ENCODE data around the gene ATL3. TPM values are rescaled to one million over a fixed set of nuclear protein-coding genes. Genes with fewer than 3 reads are reported as not detected.
"Not testable (repeated sequence)": the region's sequence is repeated elsewhere in the genome, so short reads cannot be mapped to it uniquely, and the experiment has no call there.

ATL3 gene
- total RNA-seq, 1 donor from 2014 or later: 39.5 TPM

DNA sequence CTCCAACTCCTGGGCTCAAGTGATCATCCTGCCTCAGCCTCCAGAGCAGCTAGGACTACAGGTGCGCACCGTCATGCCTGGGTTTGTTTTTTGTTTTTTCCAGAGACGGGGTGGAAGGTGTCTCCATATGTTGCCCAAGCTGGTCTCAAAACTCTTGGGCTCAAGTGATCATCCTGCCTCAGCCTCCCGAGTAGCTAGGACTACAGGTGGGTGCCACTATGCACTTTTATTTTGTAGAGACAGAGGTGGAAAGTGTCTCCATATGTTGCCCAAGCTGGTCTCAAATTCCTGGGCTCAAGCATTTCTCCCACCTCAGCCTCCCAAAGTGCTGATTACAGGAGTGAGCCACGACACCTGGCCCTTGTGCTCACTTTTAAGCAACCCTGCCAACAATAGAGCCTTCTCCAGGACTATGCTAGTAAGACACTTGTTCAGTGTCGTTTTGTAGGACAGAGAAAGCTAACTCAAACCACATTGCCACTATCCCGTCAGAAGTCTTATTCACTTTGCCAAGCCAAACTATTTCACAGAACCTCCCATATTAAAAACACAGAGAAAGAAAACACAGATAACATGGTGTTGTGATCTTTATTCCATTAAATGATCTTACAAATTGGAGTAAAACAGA, 47.5 kb downstream of the ATL3 start:
- H3K4me1 Mint-ChIP-seq: peaks cover 4% of the 10 kb centered on the region
- no peaks in the 10 kb centered on the region for H3K27me3 Mint-ChIP-seq
- intact Hi-C loops (cut with micrococcal nuclease): no loop called here
- H3K4me3 Mint-ChIP-seq: no peak overlapping the region
- no peak for DNase-seq
- H3K36me3 Mint-ChIP-seq (ENCODE audit: low read depth): peaks cover 6% of the 10 kb centered on the region
- no peak overlapping the region for H3K27ac Mint-ChIP-seq
- no peaks in the 10 kb centered on the region for H3K9me3 Mint-ChIP-seq

DNA sequence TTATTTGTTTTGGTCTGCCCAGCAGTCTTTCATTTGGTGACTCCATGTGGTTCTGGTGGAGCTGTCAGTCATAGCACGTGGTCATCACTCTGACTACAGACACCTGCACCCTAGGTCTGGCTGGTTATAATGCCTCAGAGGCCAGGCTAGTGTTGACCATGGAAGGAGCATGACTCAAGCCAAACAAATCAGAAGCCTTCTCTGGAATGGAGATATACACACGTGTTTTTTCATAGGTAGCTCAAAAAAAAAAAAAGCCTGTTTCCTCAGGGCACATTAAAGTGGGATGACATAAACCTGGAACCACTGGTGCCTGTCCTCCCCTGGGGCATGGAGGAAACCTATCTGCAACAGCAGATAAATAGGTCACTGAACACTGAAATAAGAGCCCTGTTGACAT, 48.9 kb downstream of the ATL3 start:
- Mint-ChIP-seq H3K4me1 (peaks cover 2% of the 10 kb centered on the region), H3K4me3 (no peak overlapping the region), H3K27me3 (no peaks in the 10 kb centered on the region), H3K27ac (no peak overlapping the region), H3K9me3 (no peaks in the 10 kb centered on the region), H3K36me3 (ENCODE audit: low read depth) (no peaks in the 10 kb centered on the region)
- no peak for DNase-seq
- intact Hi-C loops (cut with micrococcal nuclease): no loop called here

DNA sequence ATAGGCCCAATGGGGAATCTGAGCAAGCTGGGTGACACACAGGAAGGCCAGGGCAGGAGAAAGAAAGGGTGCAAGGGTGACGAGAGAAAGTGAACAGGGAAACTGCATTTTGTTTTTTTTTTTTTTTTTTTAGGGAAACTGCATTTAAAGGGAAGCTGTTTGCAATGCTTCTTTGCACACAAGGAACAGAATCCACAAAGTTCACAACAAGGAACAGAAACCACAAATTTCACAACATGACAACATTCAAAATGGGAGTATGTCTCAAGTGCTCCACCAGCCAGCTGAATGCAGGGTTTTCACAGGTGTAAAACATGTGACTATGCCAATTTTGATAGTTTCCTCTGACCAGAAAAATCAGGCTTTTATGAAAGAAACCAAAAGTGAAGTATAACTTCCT, 50.1 kb downstream of the ATL3 start:
- H3K36me3 Mint-ChIP-seq (ENCODE audit: low read depth): no peaks in the 10 kb centered on the region
- H3K9me3 Mint-ChIP-seq: no peaks in the 10 kb centered on the region
- no peak for DNase-seq
- no peak overlapping the region for H3K27ac Mint-ChIP-seq
- H3K4me3 Mint-ChIP-seq: no peak overlapping the region
- H3K27me3 Mint-ChIP-seq: no peaks in the 10 kb centered on the region
- intact Hi-C loops (cut with micrococcal nuclease): no loop called here
- peaks cover 2% of the 10 kb centered on the region for H3K4me1 Mint-ChIP-seq

DNA sequence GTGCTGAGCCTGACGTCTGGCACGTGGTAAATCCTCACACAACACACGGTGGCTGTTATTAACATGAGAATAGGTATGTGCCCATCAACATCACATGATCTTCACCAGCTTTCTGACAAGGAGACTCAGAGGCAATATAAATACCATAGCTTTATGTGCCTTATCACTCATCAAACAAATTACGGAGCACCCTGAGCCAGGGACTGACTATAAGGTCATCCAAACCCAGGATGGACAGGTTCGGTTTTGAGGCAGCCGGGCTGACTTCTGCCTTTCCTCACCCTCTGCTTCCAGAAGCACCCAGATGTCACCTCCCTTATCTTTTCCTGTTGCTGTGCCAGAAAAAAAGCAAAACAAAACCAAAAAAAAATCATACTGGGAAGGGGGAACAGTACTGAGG, 51.2 kb downstream of the ATL3 start:
- H3K9me3 Mint-ChIP-seq: no peaks in the 10 kb centered on the region
- H3K27me3 Mint-ChIP-seq: no peaks in the 10 kb centered on the region
- H3K4me3 Mint-ChIP-seq: no peak overlapping the region
- intact Hi-C loops (cut with micrococcal nuclease): no loop called here
- no peak overlapping the region for H3K27ac Mint-ChIP-seq
- no peak for DNase-seq
- no peaks in the 10 kb centered on the region for H3K36me3 Mint-ChIP-seq (ENCODE audit: low read depth)
- peaks cover 2% of the 10 kb centered on the region for H3K4me1 Mint-ChIP-seq

DNA sequence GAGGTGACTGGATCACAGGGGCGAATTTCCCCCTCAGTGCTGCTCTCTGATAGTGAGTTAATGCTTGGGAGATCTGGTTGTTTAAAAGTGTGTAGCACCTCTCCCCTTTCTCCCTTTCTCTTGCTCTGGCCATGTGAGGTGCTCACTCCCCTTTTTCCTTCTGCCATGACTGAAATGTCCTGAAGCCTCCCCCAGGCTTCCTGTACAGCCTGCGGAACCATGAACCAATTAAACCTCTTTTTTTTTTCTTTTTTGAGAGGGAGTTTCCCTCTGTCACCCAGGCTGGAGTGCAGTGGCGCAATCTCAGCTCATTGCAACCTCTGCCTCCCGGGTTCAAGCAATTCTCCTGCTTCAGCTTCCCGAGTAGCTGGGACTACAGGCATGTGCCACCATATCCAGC, 53.5 kb downstream of the ATL3 start:
- H3K4me1 Mint-ChIP-seq; H3K27me3 Mint-ChIP-seq; H3K4me3 Mint-ChIP-seq; H3K9me3 Mint-ChIP-seq; H3K36me3 Mint-ChIP-seq (ENCODE audit: low read depth); DNase-seq; H3K27ac Mint-ChIP-seq; intact Hi-C loops (cut with micrococcal nuclease): not testable (repeated sequence)

DNA sequence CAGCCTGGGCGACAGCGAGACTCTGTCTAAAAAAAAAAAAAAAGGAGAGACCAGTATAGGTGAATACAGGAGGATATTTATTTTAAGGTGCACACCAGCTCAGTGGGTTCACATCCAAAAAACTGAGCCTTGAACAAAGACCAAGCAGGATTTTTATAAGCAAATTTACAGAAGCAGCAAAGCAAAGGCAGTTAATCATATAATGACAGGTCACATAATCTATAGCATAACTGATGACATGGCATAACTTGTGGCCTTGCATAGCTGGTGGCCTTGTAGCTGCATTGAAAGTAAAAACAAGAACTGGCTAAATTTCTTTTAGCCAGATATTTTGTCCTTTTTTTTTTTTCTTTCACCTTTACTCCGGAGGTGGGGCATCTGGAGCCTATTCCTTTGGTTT, 54.2 kb downstream of the ATL3 start:
- no peak overlapping the region for H3K27ac Mint-ChIP-seq
- no peak for DNase-seq
- H3K36me3 Mint-ChIP-seq (ENCODE audit: low read depth): no peaks in the 10 kb centered on the region
- H3K4me1 Mint-ChIP-seq: peaks cover 4% of the 10 kb centered on the region
- H3K9me3 Mint-ChIP-seq: no peaks in the 10 kb centered on the region
- H3K27me3 Mint-ChIP-seq: peaks cover 7% of the 10 kb centered on the region
- no peak overlapping the region for H3K4me3 Mint-ChIP-seq
- intact Hi-C loops (cut with micrococcal nuclease): no loop called here

DNA sequence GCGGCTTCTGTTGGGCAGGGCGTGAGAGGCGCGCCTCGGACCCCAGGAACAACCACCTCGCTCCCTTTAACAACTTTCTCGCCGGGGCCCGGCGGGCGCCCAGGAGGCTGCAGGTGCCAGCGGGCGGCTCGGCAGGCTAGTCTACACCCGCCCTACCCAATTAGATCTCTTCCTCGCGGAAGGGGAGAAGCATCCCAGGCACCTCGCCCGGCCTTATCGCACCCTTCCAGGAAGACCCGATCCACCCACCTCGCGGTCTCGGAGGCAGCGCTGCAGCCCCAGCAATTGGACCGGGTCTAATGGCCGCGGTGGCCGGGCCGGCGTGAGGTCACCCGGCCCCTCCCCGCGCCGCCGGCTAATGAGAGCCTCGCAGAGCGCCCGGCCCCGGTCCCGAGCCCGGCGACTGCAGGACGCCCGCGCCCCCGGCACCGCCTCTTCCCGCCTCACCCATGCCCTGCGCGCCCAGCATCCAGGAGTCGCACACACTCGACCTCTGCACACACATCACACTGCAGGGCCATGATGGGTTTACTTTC, 57.0 kb downstream of the ATL3 start, which contains the start of gene PLAAT3:
TSS of gene PLAAT3 (minus strand) at position 298 of the 536 bp plus-strand sequence. CDS start 419 bp downstream, outside the sequence.
- Mint-ChIP-seq H3K36me3 (ENCODE audit: low read depth) (no peaks in the 10 kb centered on the region), H3K4me3 (peak within 1 kb of the TSS; percentile 84), H3K4me1 (peaks cover 2% of the 10 kb centered on the region), H3K27me3 (peaks cover 7% of the 10 kb centered on the region), H3K9me3 (no peaks in the 10 kb centered on the region), H3K27ac (no peak within 1 kb of the TSS)
- peak; percentile 78 for DNase-seq
- intact Hi-C loops (cut with micrococcal nuclease): loop anchor here (5.0 kb wide), 1 partner anchor 62 kb away; no protein-coding TSS in a partner anchor

DNA sequence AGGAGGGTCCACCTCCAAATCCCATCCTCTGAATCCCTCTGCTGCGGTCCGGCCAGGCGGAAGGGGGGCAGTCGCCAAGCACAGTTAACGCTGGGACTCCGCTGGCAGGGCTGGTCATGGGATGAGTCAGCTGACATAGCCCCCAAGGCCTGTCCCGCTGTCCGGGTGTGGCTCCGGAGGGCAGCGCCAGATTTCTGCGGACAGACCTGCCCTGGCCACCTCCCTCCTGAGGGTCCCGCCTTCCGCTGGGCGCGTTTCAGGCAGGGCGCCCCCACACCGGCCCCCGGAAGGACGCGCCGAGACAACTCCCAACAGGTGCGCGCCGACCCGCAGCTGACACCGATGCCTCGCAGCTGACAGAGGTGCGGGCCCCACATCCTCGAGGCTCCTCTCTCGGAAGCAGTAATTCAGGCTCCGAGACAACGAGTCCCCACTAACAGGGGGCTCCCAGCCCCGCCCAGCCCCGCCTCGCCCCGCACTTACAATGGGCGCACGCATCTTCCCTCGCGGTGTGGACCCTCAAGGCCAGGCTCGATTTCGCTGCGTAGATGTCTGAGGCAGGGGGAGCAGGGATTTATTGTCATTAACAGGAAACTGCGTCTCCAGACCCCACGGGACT, 57.5 kb downstream of the ATL3 start:
- intact Hi-C loops (cut with micrococcal nuclease): loop anchor here (5.0 kb wide), 1 partner anchor 61 kb away; no protein-coding TSS in a partner anchor
- H3K27ac Mint-ChIP-seq: no peak overlapping the region
- H3K36me3 Mint-ChIP-seq (ENCODE audit: low read depth): no peaks in the 10 kb centered on the region
- peaks cover 3% of the 10 kb centered on the region for H3K4me1 Mint-ChIP-seq
- H3K9me3 Mint-ChIP-seq: no peaks in the 10 kb centered on the region
- peak overlapping the region; percentile 84 for H3K4me3 Mint-ChIP-seq
- peak; percentile 76 for DNase-seq
- peaks cover 7% of the 10 kb centered on the region for H3K27me3 Mint-ChIP-seq

DNA sequence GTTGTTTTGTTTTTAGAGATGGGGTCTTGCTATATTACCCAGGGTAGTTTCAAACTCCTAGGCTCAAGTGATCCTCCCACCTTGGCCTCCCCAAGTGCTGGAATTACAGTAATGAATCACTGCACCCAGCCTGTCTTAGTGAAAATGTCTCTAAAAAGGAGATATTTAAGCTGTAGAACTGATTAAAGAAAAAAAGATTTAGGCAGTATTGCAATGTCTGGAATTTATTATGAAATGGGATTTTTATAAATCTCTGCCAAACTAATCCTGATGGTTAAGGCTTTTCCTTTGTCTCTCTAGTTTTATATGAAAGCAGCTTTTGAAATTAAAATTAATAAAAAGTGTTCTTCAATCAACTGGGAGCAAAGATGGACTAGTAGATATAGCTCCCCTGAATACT, 59.0 kb downstream of the ATL3 start:
- Mint-ChIP-seq H3K27me3 (peaks cover 9% of the 10 kb centered on the region), H3K36me3 (ENCODE audit: low read depth) (no peaks in the 10 kb centered on the region), H3K9me3 (no peaks in the 10 kb centered on the region), H3K4me3 (no peak overlapping the region), H3K27ac (no peak overlapping the region), H3K4me1 (peaks cover 4% of the 10 kb centered on the region)
- DNase-seq: no peak
- intact Hi-C loops (cut with micrococcal nuclease): loop anchor here (5.0 kb wide), 1 partner anchor 60 kb away; no protein-coding TSS in a partner anchor

DNA sequence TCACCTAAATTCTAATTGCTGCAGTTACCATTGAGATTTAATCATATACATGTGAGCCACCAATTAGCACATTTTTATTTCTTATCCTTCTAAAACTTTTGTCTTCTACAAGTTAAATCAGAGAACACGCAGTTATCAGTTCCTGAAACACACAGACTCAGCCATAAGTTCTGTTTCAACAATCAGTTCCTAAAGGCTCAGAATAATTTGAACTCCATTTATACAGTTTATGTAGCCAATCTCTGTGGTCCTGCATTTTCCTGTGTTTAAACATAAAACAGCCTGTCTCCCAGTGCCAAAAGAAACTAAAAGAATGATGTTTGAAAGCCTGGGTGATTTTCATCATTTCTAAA, 59.8 kb downstream of the ATL3 start:
- Mint-ChIP-seq H3K9me3 (no peaks in the 10 kb centered on the region), H3K36me3 (ENCODE audit: low read depth) (no peaks in the 10 kb centered on the region), H3K27me3 (peaks cover 9% of the 10 kb centered on the region), H3K4me3 (no peak overlapping the region), H3K27ac (no peak overlapping the region), H3K4me1 (peaks cover 4% of the 10 kb centered on the region)
- intact Hi-C loops (cut with micrococcal nuclease): loop anchor here (5.0 kb wide), 1 partner anchor 59 kb away; no protein-coding TSS in a partner anchor
- DNase-seq: no peak

DNA sequence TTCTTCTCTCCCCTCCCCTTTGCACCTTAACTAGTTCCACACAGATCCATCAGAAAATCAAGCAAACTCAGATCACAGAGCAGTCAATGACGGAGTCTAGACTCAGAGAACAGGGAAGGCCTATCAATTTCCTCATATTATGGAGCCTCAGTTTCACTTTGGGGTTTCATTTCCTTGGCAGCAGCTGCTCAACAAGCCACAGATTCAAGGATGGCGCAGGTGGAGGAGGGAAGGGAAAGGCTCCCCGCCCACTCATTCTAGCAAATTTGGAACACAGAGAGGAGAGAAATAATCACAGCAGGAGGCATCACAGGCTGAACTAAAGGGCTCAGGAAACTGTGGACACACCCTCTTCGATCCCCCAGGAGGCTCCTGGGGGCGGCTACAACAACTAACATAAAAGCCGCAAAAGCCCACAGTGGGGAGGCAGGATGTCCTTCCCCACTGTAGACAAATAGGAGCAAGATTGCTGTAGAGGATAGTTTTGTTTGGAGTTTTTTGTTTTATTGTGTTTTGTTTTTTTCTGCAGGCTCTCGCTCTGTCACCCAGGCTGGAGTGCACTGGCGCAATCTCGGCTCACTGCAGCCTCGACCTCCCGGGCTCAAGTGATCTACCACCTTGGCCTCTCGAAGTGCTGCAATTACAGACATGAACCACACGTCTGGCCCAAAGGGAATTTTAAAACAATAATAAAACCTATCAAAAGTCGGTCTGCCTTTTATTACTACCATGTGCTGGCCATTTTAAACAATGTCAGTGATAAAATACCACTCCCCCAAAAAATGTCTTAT, 60.4 kb downstream of the ATL3 start:
- Mint-ChIP-seq H3K4me3 (no peak overlapping the region), H3K4me1 (peaks cover 4% of the 10 kb centered on the region), H3K27me3 (peaks cover 9% of the 10 kb centered on the region), H3K36me3 (ENCODE audit: low read depth) (no peaks in the 10 kb centered on the region), H3K9me3 (no peaks in the 10 kb centered on the region), H3K27ac (no peak overlapping the region)
- DNase-seq: no peak
- intact Hi-C loops (cut with micrococcal nuclease): loop anchor here (5.0 kb wide), 1 partner anchor 58 kb away; no protein-coding TSS in a partner anchor

DNA sequence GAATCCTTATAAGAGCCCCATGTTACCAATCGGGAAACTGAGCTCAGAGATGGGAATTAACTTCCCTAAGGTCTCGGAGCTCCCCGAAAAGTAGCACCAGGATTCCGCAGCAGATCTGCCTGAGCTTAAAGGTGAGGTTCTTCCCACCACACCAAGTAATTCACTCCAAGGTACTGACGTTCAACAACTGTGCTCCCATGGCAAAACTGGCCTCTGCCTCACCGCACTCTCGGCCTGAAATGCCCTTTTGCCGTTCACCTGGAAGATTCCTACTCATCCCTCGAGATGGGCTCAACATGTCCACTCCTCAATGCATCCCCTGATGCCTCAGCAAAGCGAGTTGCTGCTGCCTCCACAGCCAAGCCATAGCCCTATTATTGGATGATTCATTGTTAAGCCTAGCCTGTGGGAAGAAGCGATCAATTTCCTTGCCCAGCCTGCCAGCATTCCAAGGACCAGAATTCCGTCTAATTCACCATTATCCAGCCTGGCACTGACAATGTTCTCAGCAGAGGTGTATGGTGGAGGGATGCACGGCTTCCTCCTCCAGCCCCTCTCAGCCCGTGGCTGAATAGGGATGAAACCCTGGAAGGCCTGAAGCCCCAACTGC, 61.1 kb downstream of the ATL3 start:
- Mint-ChIP-seq H3K4me1 (peaks cover 4% of the 10 kb centered on the region), H3K4me3 (no peak overlapping the region), H3K27ac (no peak overlapping the region), H3K27me3 (peaks cover 9% of the 10 kb centered on the region), H3K36me3 (ENCODE audit: low read depth) (no peaks in the 10 kb centered on the region), H3K9me3 (no peaks in the 10 kb centered on the region)
- no peak for DNase-seq
- intact Hi-C loops (cut with micrococcal nuclease): loop anchor here (5.0 kb wide), 1 partner anchor 58 kb away; no protein-coding TSS in a partner anchor

DNA sequence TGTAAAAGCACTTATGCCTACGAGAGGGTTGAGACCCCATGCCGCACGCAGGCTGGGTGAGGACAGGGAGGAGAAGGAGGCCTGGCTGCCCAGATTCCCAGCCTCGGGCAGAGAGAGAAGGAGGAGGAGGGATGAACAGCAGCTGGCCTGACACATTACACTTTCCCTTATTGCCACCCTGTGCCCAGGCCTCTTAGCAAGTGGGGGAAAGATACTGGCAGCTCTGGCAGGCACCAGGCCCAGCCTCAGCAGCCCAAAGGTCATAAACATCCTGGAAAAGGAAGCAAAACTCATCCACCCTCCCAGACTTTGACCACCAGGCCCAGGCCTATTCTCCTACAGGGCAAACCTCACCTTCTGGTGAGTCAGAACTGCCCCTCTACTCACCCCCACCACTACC, 61.6 kb downstream of the ATL3 start:
- Mint-ChIP-seq H3K4me1 (peaks cover 3% of the 10 kb centered on the region), H3K4me3 (no peak overlapping the region), H3K9me3 (no peaks in the 10 kb centered on the region), H3K36me3 (ENCODE audit: low read depth) (no peaks in the 10 kb centered on the region), H3K27me3 (peaks cover 8% of the 10 kb centered on the region), H3K27ac (no peak overlapping the region)
- intact Hi-C loops (cut with micrococcal nuclease): no loop called here
- no peak for DNase-seq

Data from activated CD4-positive, alpha-beta T cell treated with anti-CD3 and anti-CD28 coated beads, Interleukin-2, amount 10 ng/mL, durations not matched to agents 24 days and 14 days (primary cell).